KMS-11 (cell line): Measurements from ENCODE around the gene ST8SIA6.

Experiments used
- H2AFZ ChIP-seq: fragments of 200-600 bp; sonication (generic); 2 replicates; pipeline ENCODE4 v1.6.1; 2016; ENCODE audit warnings: antibody characterized with exemption, mixed run types, low read depth
- H3K27ac ChIP-seq: fragments of 200-600 bp; sonication (generic); 2 replicates; pipeline ENCODE4 v1.6.1; 2016; ENCODE audit warnings: mild to moderate bottlenecking, mixed run types
- H3K27me3 ChIP-seq: fragments of 200-600 bp; sonication (generic); 2 replicates; pipeline ENCODE4 v1.6.1; 2017; ENCODE audit warnings: mild to moderate bottlenecking, low read depth, mixed run types, moderate library complexity; ENCODE audit not compliant: insufficient read depth
- H3K36me3 ChIP-seq: fragments of 200-600 bp; sonication (generic); 2 replicates; pipeline ENCODE4 v1.6.1; 2017; ENCODE audit warnings: mild to moderate bottlenecking, mixed run types; ENCODE audit not compliant: insufficient read depth
- H3K4me1 ChIP-seq: fragments of 200-600 bp; sonication (generic); 2 replicates; pipeline ENCODE4 v1.6.1; 2016; ENCODE audit warnings: mild to moderate bottlenecking, low read depth, mixed run types; ENCODE audit not compliant: poor library complexity, severe bottlenecking
- H3K4me2 ChIP-seq: fragments of 200-600 bp; sonication (generic); 2 replicates; pipeline ENCODE4 v1.7.0; 2016; ENCODE audit warnings: mild to moderate bottlenecking, mixed run types
- H3K4me3 ChIP-seq: fragments of 200-600 bp; sonication (generic); IDR thresholded peaks from 2 replicates; pipeline ENCODE4 v1.6.1; 2017; ENCODE audit warnings: low read depth, low read length, mixed read lengths; ENCODE audit not compliant: insufficient read depth
- H3K79me2 ChIP-seq: fragments of 200-600 bp; sonication (generic); 2 replicates; pipeline ENCODE4 v1.6.1; 2016; ENCODE audit warnings: low read depth, mixed run types; ENCODE audit not compliant: insufficient read depth
- H3K9ac ChIP-seq: fragments of 200-600 bp; sonication (generic); 2 replicates; pipeline ENCODE4 v1.6.1; 2016; ENCODE audit warnings: mild to moderate bottlenecking, mixed run types
- H4K20me1 ChIP-seq: fragments of 200-600 bp; sonication (generic); 2 replicates; pipeline ENCODE4 v1.6.1; 2016; ENCODE audit warnings: mild to moderate bottlenecking, mixed run types; ENCODE audit not compliant: insufficient read depth
- CTCF ChIP-seq: fragments of 200-600 bp; sonication (generic); conservative IDR thresholded peaks from 2 replicates; pipeline ENCODE4 v1.6.1; 2017; ENCODE audit warnings: low read depth, mild to moderate bottlenecking, antibody characterized with exemption, low read length, moderate library complexity, mixed read lengths

The ST8SIA6 gene

GRCh38 chr10:17415046-17415658, 39.2 kb downstream of the ST8SIA6 start:
- no peak overlapping the region for H3K27ac ChIP-seq
- H3K4me3 ChIP-seq, result no peak overlapping the region
- H2AFZ ChIP-seq, result no peak overlapping the region
- no peaks in the 10 kb centered on the region for H3K36me3 ChIP-seq
- H3K4me2 ChIP-seq, result no peak overlapping the region
- no peak overlapping the region for H3K9ac ChIP-seq
- no peak for TF ChIP-seq CTCF
- no peaks in the 10 kb centered on the region for H3K27me3 ChIP-seq
- no peaks in the 10 kb centered on the region for H4K20me1 ChIP-seq
- H3K79me2 ChIP-seq, result no peaks in the 10 kb centered on the region
- H3K4me1 ChIP-seq, result no peaks in the 10 kb centered on the region

GRCh38 chr10:17414484-17414883, 39.9 kb downstream of the ST8SIA6 start:
- Histone ChIP-seq H3K36me3 (no peaks in the 10 kb centered on the region), H3K4me3 (no peak overlapping the region), H2AFZ (no peak overlapping the region), H3K4me2 (no peak overlapping the region), H3K79me2 (no peaks in the 10 kb centered on the region), H3K27ac (no peak overlapping the region), H4K20me1 (no peaks in the 10 kb centered on the region), H3K9ac (no peak overlapping the region), H3K4me1 (no peaks in the 10 kb centered on the region), H3K27me3 (no peaks in the 10 kb centered on the region)
- no peak for TF ChIP-seq CTCF

GRCh38 chr10:17413876-17414275, 40.5 kb downstream of the ST8SIA6 start:
- H3K27ac ChIP-seq, result no peak overlapping the region
- H3K36me3 ChIP-seq, result no peaks in the 10 kb centered on the region
- no peak overlapping the region for H3K4me2 ChIP-seq
- H3K9ac ChIP-seq, result no peak overlapping the region
- no peaks in the 10 kb centered on the region for H3K4me1 ChIP-seq
- no peak overlapping the region for H3K4me3 ChIP-seq
- no peaks in the 10 kb centered on the region for H3K79me2 ChIP-seq
- H4K20me1 ChIP-seq, result no peaks in the 10 kb centered on the region
- H3K27me3 ChIP-seq, result no peaks in the 10 kb centered on the region
- TF ChIP-seq CTCF, result no peak
- no peak overlapping the region for H2AFZ ChIP-seq

- Histone ChIP-seq H3K4me2 (no peak overlapping the region), H3K4me1 (no peaks in the 10 kb centered on the region), H2AFZ (no peak overlapping the region), H4K20me1 (no peaks in the 10 kb centered on the region), H3K79me2 (no peaks in the 10 kb centered on the region), H3K27me3 (no peaks in the 10 kb centered on the region), H3K4me3 (no peak overlapping the region), H3K27ac (no peak overlapping the region), H3K36me3 (no peaks in the 10 kb centered on the region), H3K9ac (no peak overlapping the region)
- TF ChIP-seq CTCF, result no peak
Observed at GRCh38 chr10:17412323-17412722, 42.1 kb downstream of the ST8SIA6 start.
